Measurements from ENCODE around the gene DDX10. TPM values are rescaled to one million over a fixed set of nuclear protein-coding genes. Genes with fewer than 3 reads are reported as not detected.

The DDX10 gene
- total RNA-seq, 2 donors from 2014 or later = 25.0 to 45.3 TPM

- peak; percentile 60 for ATAC-seq (replicated peaks)
- no peaks in the 10 kb centered on the region for H3K36me3 Mint-ChIP-seq (ENCODE audit: low read depth)
- peaks cover 3% of the 10 kb centered on the region for H3K9me3 Mint-ChIP-seq
- no peaks in the 10 kb centered on the region for H3K27me3 Mint-ChIP-seq
- no peak overlapping the region for H3K27ac Mint-ChIP-seq
- no peaks in the 10 kb centered on the region for H3K4me1 Mint-ChIP-seq
- no peak overlapping the region for H3K4me3 Mint-ChIP-seq
These were observed 293.7 kb downstream of the DDX10 start for GRCh38 chr11:108958368-108959104.

- peaks cover 3% of the 10 kb centered on the region for H3K9me3 Mint-ChIP-seq
- H3K27me3 Mint-ChIP-seq = no peaks in the 10 kb centered on the region
- no peaks in the 10 kb centered on the region for H3K4me1 Mint-ChIP-seq
- no peak overlapping the region for H3K27ac Mint-ChIP-seq
- no peak for ATAC-seq (replicated peaks)
- H3K36me3 Mint-ChIP-seq (ENCODE audit: low read depth) = no peaks in the 10 kb centered on the region
- H3K4me3 Mint-ChIP-seq = no peak overlapping the region
These were observed 294.4 kb downstream of the DDX10 start for GRCh38 chr11:108959105-108959761.

- H3K27me3 Mint-ChIP-seq = no peaks in the 10 kb centered on the region
- ATAC-seq (replicated peaks) = no peak
- H3K4me1 Mint-ChIP-seq = no peaks in the 10 kb centered on the region
- H3K27ac Mint-ChIP-seq = no peak overlapping the region
- no peaks in the 10 kb centered on the region for H3K36me3 Mint-ChIP-seq (ENCODE audit: low read depth)
- no peak overlapping the region for H3K4me3 Mint-ChIP-seq
- no peaks in the 10 kb centered on the region for H3K9me3 Mint-ChIP-seq
These were observed 295.0 kb downstream of the DDX10 start for GRCh38 chr11:108959874-108960273.

GRCh38 chr11:108960501-108960900, 295.6 kb downstream of the DDX10 start:
- H3K36me3 Mint-ChIP-seq (ENCODE audit: low read depth) = no peaks in the 10 kb centered on the region
- H3K27me3 Mint-ChIP-seq = no peaks in the 10 kb centered on the region
- no peaks in the 10 kb centered on the region for H3K4me1 Mint-ChIP-seq
- no peak overlapping the region for H3K4me3 Mint-ChIP-seq
- H3K27ac Mint-ChIP-seq = no peak overlapping the region
- no peak for ATAC-seq (replicated peaks)
- no peaks in the 10 kb centered on the region for H3K9me3 Mint-ChIP-seq

- Mint-ChIP-seq H3K4me1 (no peaks in the 10 kb centered on the region), H3K27ac (no peak overlapping the region), H3K9me3 (no peaks in the 10 kb centered on the region), H3K27me3 (no peaks in the 10 kb centered on the region), H3K4me3 (no peak overlapping the region), H3K36me3 (ENCODE audit: low read depth) (no peaks in the 10 kb centered on the region)
- ATAC-seq (replicated peaks) = no peak
These were observed 296.2 kb downstream of the DDX10 start for GRCh38 chr11:108961095-108961494.

GRCh38 chr11:108963118-108963517, 298.2 kb downstream of the DDX10 start:
- H3K36me3 Mint-ChIP-seq (ENCODE audit: low read depth) = no peaks in the 10 kb centered on the region
- H3K4me1 Mint-ChIP-seq = no peaks in the 10 kb centered on the region
- no peak overlapping the region for H3K4me3 Mint-ChIP-seq
- ATAC-seq (replicated peaks) = no peak
- H3K27ac Mint-ChIP-seq = no peak overlapping the region
- H3K27me3 Mint-ChIP-seq = no peaks in the 10 kb centered on the region
- no peaks in the 10 kb centered on the region for H3K9me3 Mint-ChIP-seq

GRCh38 chr11:108965306-108966001, 300.6 kb downstream of the DDX10 start:
- H3K27ac Mint-ChIP-seq = no peak overlapping the region
- no peak overlapping the region for H3K4me3 Mint-ChIP-seq
- no peaks in the 10 kb centered on the region for H3K36me3 Mint-ChIP-seq (ENCODE audit: low read depth)
- no peaks in the 10 kb centered on the region for H3K4me1 Mint-ChIP-seq
- ATAC-seq (replicated peaks) = peak; percentile 11
- H3K27me3 Mint-ChIP-seq = no peaks in the 10 kb centered on the region
- H3K9me3 Mint-ChIP-seq = no peaks in the 10 kb centered on the region

GRCh38 chr11:108966206-108966605, 301.3 kb downstream of the DDX10 start:
- H3K4me1 Mint-ChIP-seq = no peaks in the 10 kb centered on the region
- no peaks in the 10 kb centered on the region for H3K27me3 Mint-ChIP-seq
- no peaks in the 10 kb centered on the region for H3K9me3 Mint-ChIP-seq
- H3K4me3 Mint-ChIP-seq = no peak overlapping the region
- no peak overlapping the region for H3K27ac Mint-ChIP-seq
- ATAC-seq (replicated peaks) = no peak
- no peaks in the 10 kb centered on the region for H3K36me3 Mint-ChIP-seq (ENCODE audit: low read depth)

GRCh38 chr11:108966978-108967377, 302.1 kb downstream of the DDX10 start:
- Mint-ChIP-seq H3K36me3 (ENCODE audit: low read depth) (no peaks in the 10 kb centered on the region), H3K4me3 (no peak overlapping the region), H3K4me1 (no peaks in the 10 kb centered on the region), H3K9me3 (no peaks in the 10 kb centered on the region), H3K27ac (peak overlapping the region; percentile 21), H3K27me3 (no peaks in the 10 kb centered on the region)
- ATAC-seq (replicated peaks) = no peak

- Mint-ChIP-seq H3K27me3 (no peaks in the 10 kb centered on the region), H3K36me3 (ENCODE audit: low read depth) (no peaks in the 10 kb centered on the region), H3K9me3 (no peaks in the 10 kb centered on the region), H3K4me1 (no peaks in the 10 kb centered on the region), H3K4me3 (no peak overlapping the region), H3K27ac (no peak overlapping the region)
- no peak for ATAC-seq (replicated peaks)
These were observed 302.7 kb downstream of the DDX10 start for GRCh38 chr11:108967571-108967970.

GRCh38 chr11:108970221-108970991, 305.5 kb downstream of the DDX10 start:
- Mint-ChIP-seq H3K27ac (no peak overlapping the region), H3K36me3 (ENCODE audit: low read depth) (no peaks in the 10 kb centered on the region), H3K27me3 (no peaks in the 10 kb centered on the region), H3K4me1 (no peaks in the 10 kb centered on the region), H3K4me3 (no peak overlapping the region), H3K9me3 (no peaks in the 10 kb centered on the region)
- no peak for ATAC-seq (replicated peaks)

GRCh38 chr11:108973402-108974162, 308.7 kb downstream of the DDX10 start:
- Mint-ChIP-seq H3K36me3 (ENCODE audit: low read depth) (no peaks in the 10 kb centered on the region), H3K27me3 (no peaks in the 10 kb centered on the region), H3K9me3 (no peaks in the 10 kb centered on the region), H3K4me1 (no peaks in the 10 kb centered on the region), H3K4me3 (no peak overlapping the region), H3K27ac (no peak overlapping the region)
- ATAC-seq (replicated peaks) = peak; percentile 63

- Mint-ChIP-seq H3K27me3 (peaks cover 4% of the 10 kb centered on the region), H3K4me3 (no peak overlapping the region), H3K4me1 (no peaks in the 10 kb centered on the region), H3K36me3 (ENCODE audit: low read depth) (no peaks in the 10 kb centered on the region), H3K27ac (no peak overlapping the region), H3K9me3 (no peaks in the 10 kb centered on the region)
- no peak for ATAC-seq (replicated peaks)
These were observed 310.2 kb downstream of the DDX10 start for GRCh38 chr11:108975026-108975425.

GRCh38 chr11:108975641-108976071, 310.8 kb downstream of the DDX10 start:
- H3K9me3 Mint-ChIP-seq = no peaks in the 10 kb centered on the region
- ATAC-seq (replicated peaks) = no peak
- peaks cover 4% of the 10 kb centered on the region for H3K27me3 Mint-ChIP-seq
- H3K4me1 Mint-ChIP-seq = no peaks in the 10 kb centered on the region
- no peak overlapping the region for H3K27ac Mint-ChIP-seq
- H3K36me3 Mint-ChIP-seq (ENCODE audit: low read depth) = no peaks in the 10 kb centered on the region
- no peak overlapping the region for H3K4me3 Mint-ChIP-seq
